C4-2B (cell line): ENCODE data around the gene GARNL3.
A peak's percentile ranks its signal among the peaks of the same experiment; 100 is the strongest.

Source experiments
- H3K27ac ChIP-seq: fragments of 450-650 bp; 2 replicates; pipeline ENCODE4 v1.5.1; 2017
- ZFX ChIP-seq: fragments of 450-650 bp; IDR thresholded peaks from 2 replicates; pipeline ENCODE4 v1.6.1; 2017
- TF ChIP-seq, protein P1 (sequence below): fragments of 450-650 bp; conservative IDR thresholded peaks from 2 replicates; pipeline ENCODE4 v1.5.1; 2017; ENCODE audit warnings: mild to moderate bottlenecking

The GARNL3 gene

GRCh38 chr9:127280880-127281660 is 16.5 kb downstream of the GARNL3 start:
- TF ChIP-seq, protein P1, sequence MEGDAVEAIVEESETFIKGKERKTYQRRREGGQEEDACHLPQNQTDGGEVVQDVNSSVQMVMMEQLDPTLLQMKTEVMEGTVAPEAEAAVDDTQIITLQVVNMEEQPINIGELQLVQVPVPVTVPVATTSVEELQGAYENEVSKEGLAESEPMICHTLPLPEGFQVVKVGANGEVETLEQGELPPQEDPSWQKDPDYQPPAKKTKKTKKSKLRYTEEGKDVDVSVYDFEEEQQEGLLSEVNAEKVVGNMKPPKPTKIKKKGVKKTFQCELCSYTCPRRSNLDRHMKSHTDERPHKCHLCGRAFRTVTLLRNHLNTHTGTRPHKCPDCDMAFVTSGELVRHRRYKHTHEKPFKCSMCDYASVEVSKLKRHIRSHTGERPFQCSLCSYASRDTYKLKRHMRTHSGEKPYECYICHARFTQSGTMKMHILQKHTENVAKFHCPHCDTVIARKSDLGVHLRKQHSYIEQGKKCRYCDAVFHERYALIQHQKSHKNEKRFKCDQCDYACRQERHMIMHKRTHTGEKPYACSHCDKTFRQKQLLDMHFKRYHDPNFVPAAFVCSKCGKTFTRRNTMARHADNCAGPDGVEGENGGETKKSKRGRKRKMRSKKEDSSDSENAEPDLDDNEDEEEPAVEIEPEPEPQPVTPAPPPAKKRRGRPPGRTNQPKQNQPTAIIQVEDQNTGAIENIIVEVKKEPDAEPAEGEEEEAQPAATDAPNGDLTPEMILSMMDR, result no peak
- TF ChIP-seq ZFX, result no peak

GRCh38 chr9:127281891-127282290 is 17.3 kb downstream of the GARNL3 start:
- TF ChIP-seq, protein P1, result no peak
- TF ChIP-seq ZFX, result no peak
- no peak overlapping the region for H3K27ac ChIP-seq

More at GRCh38 chr9:127280880-127281660, 16.5 kb downstream of the GARNL3 start:
- no peak overlapping the region for H3K27ac ChIP-seq

DNA sequence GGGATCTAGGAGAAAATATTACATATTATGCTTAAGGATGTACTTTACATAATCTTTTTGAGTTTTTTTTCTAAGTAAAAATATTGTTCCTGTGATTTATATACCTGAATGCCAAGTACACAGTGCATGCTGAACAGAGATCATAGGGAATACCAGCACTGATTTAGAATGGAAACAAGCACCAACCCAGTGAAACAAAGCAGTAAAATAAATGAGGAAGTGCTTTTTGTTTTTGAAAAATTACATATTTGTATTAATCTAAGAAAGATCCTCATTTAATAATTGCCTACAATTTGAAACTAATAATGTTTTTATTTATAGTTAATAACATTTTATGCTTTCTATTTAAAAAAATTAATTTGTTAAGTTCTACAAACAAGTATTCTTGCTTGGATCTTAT is 18.0 kb downstream of the GARNL3 start:
- TF ChIP-seq, protein P1, result no peak
- TF ChIP-seq ZFX, result no peak
- no peak overlapping the region for H3K27ac ChIP-seq

DNA sequence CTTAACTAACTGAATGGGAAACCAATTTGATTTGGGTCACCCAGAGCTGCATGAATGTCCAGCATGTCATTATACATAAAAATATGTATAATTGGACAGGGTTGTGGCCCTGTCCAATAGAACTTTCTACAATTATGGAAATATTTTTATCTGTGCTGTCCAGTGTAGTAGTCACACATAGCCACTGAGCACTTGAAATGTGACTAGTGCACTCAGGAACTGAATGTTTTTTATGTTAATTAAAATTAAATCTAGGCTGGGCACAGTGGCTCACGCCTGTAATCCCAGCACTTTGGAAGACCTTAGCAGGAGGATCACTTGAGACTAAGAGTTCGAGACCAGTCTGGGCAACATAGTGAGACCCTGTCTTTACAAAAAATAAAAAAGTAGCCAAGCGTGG is 18.6 kb downstream of the GARNL3 start:
- H3K27ac ChIP-seq, result no peak overlapping the region
- TF ChIP-seq ZFX, result no peak
- TF ChIP-seq, protein P1, result no peak

DNA sequence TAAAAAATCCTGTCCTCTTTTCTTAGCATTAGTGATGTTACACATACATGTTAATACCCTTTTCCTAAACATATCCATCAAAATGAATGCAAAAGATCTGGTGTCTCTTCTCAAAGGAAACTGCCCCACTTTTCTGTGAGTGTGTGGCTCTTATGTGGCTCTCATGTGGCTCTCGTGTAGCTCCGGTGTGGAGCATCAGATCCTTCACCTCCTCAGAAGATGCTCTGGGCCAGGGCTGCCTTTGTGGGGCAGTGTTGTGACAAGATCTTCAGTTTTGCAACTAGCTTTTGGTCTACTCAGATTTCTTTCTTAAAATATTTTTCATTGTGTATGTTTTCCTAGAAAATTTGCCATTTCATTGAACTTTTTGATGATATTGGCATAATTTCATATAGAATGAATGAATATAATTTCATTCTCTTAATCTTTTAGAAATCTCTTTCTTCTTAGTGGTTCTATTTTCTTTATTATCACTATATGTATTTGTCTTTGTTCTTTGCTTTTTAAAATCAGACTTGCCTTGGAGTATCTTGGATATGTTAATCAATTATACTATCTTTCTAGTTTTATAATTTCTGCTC is 19.4 kb downstream of the GARNL3 start:
- TF ChIP-seq, protein P1, result peak; percentile 18
- TF ChIP-seq ZFX, result no peak
- no peak overlapping the region for H3K27ac ChIP-seq

DNA sequence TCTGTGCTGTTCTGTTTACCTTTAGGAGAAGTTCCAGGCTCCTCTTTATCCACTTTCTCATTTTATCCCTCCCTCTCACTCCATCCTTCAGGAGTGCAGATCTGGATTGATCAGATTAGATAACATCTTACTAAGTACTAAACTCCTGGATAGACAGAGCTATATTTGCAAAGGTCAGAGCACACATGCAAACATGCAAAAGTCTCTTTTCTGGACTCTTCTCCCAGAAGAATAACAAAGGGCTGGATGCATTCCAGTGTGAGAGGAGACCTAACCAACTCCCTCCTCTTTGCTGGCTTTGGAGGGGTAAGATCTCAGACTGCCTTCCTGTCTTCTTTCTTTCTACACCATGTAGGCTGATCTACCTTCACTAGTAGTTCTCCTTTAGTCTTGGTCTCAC is 21.4 kb downstream of the GARNL3 start:
- no peak for TF ChIP-seq ZFX
- TF ChIP-seq, protein P1, result no peak
- no peak overlapping the region for H3K27ac ChIP-seq

DNA sequence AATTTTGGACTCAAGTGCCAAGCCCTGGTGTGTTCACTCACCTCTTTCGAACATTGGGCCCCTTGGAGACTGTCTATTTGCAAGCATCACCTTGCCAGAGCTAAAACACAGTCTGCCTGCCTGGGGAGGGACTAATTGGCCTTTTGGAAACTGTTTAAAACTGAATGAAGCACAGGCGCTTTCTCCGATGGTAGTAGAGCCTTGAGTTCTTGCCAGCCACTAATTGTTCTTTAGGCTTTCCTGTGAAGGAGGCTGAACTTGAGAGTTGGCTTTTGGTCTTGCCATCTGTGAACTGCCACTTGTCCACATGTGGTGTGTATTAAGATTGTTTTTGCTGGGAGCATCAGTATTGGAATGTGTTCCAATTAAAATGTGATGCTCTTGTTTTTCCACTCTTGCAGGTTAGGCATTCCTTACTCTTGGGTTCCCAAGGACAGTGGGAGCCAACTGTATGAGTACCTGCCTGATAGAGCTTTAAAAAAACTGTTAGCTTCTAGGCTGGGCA is 26.0 kb downstream of the GARNL3 start:
- TF ChIP-seq, protein P1, result no peak
- TF ChIP-seq ZFX, result no peak
- H3K27ac ChIP-seq, result no peak overlapping the region
